Activated naive CD8-positive, alpha-beta T cell treated with anti-CD3 and anti-CD28 coated beads for 36 hours (primary cell): ENCODE data around the gene AP1AR. TPM values are rescaled to one million over a fixed set of nuclear protein-coding genes. Genes with fewer than 3 reads are reported as not detected.

Source experiments
- DNase-seq: peaks from one replicate; pipeline ENCODE4 v3.0.0; 2021
- H3K27ac Mint-ChIP-seq: one replicate; pipeline ENCODE4 v1.8.0; 2022; ENCODE audit warnings: mild to moderate bottlenecking, moderate library complexity, mixed read lengths
- H3K27me3 Mint-ChIP-seq: one replicate; pipeline ENCODE4 v1.8.0; 2022; ENCODE audit warnings: mild to moderate bottlenecking, mixed read lengths
- H3K36me3 Mint-ChIP-seq: one replicate; pipeline ENCODE4 v1.8.0; 2021; ENCODE audit warnings: mild to moderate bottlenecking, mixed read lengths
- H3K4me1 Mint-ChIP-seq: one replicate; pipeline ENCODE4 v1.8.0; 2021; ENCODE audit warnings: mixed read lengths
- H3K4me3 Mint-ChIP-seq: one replicate; pipeline ENCODE4 v1.8.0; 2022; ENCODE audit warnings: mild to moderate bottlenecking, moderate library complexity, mixed read lengths
- H3K9me3 Mint-ChIP-seq: one replicate; pipeline ENCODE4 v1.8.0; 2022; ENCODE audit warnings: mixed read lengths
- total RNA-seq, 2 experiments: library from RNA; stranded (reverse); gene quantifications; one replicate each; pipeline ENCODE4 v1.2.3, GENCODE V29; 2021

The AP1AR gene, protein sequence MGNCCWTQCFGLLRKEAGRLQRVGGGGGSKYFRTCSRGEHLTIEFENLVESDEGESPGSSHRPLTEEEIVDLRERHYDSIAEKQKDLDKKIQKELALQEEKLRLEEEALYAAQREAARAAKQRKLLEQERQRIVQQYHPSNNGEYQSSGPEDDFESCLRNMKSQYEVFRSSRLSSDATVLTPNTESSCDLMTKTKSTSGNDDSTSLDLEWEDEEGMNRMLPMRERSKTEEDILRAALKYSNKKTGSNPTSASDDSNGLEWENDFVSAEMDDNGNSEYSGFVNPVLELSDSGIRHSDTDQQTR
- total RNA-seq: 10 to 100 TPM; 19.1 to 22.4 TPM

DNA sequence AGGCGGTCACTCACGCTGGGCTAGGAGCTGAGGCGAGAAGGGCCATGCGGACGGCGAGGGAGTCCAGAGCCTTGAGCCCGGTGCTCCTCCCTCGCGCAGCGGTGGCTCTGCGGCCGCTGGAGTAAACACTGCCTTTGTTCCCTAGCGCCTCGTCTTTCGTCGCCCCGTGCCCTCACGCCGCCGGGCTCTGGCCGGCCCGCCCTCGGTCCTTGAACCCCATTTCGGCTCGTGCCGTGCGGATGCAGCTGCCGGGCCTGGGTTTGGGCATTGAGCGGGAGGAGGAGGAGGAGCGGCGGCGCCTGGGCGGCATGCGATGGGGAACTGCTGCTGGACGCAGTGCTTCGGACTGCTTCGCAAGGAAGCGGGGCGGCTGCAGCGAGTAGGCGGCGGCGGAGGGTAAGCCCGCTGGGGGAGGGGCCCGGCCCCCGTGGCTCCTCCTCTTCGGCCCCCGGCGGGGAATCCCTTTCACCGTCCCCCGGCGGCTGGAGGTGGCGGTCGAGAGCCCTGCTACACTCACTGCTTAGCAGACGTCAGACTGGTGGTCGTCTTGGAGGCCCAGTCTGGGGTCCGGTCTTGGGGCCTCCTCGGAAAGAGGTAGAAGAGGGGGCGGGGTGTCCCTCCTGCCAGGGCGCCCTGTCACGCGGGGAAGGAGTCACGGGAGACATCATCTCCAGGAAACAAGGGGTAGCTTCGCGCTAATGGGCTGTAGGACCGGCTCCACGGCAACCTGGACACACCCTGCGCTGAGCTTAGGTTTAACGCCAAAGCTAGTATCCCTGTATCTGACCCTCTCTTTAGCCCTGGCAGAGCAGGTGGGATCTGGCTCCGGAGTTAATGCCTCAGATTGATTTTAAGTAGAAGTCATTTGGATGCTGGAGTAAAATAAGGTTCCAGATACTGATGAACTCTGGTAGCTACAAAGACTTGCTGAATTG lies at the start of gene AP1AR:
Gene AP1AR, plus strand, starts transcription at position 9 of the 935 bp plus-strand sequence. Its CDS starts 305 bp downstream, at position 314.
- no peaks in the 10 kb centered on the region for H3K27me3 Mint-ChIP-seq
- peak within 1 kb of the TSS; percentile 92 for H3K4me3 Mint-ChIP-seq
- DNase-seq: peak; percentile 87
- H3K27ac Mint-ChIP-seq: peak within 1 kb of the TSS; percentile 95
- peaks cover 31% of the 10 kb centered on the region for H3K4me1 Mint-ChIP-seq
- H3K9me3 Mint-ChIP-seq: no peaks in the 10 kb centered on the region
- no peaks in the 10 kb centered on the region for H3K36me3 Mint-ChIP-seq

DNA sequence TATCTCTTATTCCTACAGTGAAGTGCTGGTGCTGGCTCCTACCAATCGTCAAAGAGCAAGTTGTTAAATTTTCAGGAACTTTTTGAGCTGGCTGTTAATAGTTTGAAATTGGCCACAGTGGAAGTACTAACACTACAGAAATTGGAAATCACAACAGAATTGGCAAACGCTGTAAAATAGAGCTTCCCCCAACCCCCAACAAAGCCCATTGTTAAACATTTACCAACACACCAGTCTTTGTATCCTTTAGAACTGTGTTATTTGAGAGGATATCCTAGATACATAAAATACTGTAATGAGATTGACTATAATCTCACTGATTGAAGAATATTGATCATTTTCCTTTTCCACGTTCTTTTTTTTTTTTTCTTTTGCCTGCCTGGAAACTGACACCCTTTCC lies 49.0 kb upstream of the AP1AR start:
- no peak overlapping the region for H3K4me3 Mint-ChIP-seq

DNA sequence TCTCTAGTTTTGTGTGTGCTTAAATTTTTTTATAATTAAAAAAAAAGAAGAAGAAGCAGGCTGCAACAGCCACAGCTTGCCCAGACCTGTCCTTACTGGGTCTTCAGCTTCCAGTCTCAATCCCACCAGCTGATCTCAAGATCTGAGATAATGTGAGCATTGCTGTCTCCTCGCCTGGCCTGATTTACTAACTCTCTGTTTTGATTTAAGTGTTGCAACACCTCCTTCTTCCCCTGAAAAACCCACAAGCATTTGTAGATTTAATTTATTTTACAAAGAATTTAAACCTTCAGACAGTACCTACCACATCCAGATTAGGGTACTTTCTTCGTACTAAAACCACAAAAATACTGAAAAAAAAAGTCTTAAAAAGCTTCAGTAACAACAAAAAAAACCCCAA lies 48.3 kb upstream of the AP1AR start:
- DNase-seq: no peak
- H3K4me1 Mint-ChIP-seq: peaks cover 44% of the 10 kb centered on the region
- peaks cover 5% of the 10 kb centered on the region for H3K9me3 Mint-ChIP-seq
- H3K27ac Mint-ChIP-seq: peak overlapping the region; percentile 45
- no peak overlapping the region for H3K4me3 Mint-ChIP-seq
- peaks cover 48% of the 10 kb centered on the region for H3K36me3 Mint-ChIP-seq
- no peaks in the 10 kb centered on the region for H3K27me3 Mint-ChIP-seq

More for the DNA sequence above, 49.0 kb upstream of the AP1AR start:
- Mint-ChIP-seq H3K36me3 (peaks cover 47% of the 10 kb centered on the region), H3K27me3 (no peaks in the 10 kb centered on the region), H3K4me1 (peaks cover 46% of the 10 kb centered on the region), H3K27ac (no peak overlapping the region), H3K9me3 (peaks cover 6% of the 10 kb centered on the region)
- DNase-seq: no peak

GRCh38 chr4:112184438-112184837 lies 47.1 kb upstream of the AP1AR start:
- Mint-ChIP-seq H3K36me3 (peaks cover 40% of the 10 kb centered on the region), H3K9me3 (no peaks in the 10 kb centered on the region), H3K27ac (no peak overlapping the region), H3K4me1 (peaks cover 37% of the 10 kb centered on the region), H3K27me3 (no peaks in the 10 kb centered on the region), H3K4me3 (no peak overlapping the region)
- DNase-seq: no peak

GRCh38 chr4:112185334-112185733 lies 46.3 kb upstream of the AP1AR start:
- Mint-ChIP-seq H3K4me3 (no peak overlapping the region), H3K36me3 (peaks cover 45% of the 10 kb centered on the region), H3K27ac (no peak overlapping the region), H3K9me3 (no peaks in the 10 kb centered on the region), H3K27me3 (no peaks in the 10 kb centered on the region), H3K4me1 (peaks cover 36% of the 10 kb centered on the region)
- no peak for DNase-seq

DNA sequence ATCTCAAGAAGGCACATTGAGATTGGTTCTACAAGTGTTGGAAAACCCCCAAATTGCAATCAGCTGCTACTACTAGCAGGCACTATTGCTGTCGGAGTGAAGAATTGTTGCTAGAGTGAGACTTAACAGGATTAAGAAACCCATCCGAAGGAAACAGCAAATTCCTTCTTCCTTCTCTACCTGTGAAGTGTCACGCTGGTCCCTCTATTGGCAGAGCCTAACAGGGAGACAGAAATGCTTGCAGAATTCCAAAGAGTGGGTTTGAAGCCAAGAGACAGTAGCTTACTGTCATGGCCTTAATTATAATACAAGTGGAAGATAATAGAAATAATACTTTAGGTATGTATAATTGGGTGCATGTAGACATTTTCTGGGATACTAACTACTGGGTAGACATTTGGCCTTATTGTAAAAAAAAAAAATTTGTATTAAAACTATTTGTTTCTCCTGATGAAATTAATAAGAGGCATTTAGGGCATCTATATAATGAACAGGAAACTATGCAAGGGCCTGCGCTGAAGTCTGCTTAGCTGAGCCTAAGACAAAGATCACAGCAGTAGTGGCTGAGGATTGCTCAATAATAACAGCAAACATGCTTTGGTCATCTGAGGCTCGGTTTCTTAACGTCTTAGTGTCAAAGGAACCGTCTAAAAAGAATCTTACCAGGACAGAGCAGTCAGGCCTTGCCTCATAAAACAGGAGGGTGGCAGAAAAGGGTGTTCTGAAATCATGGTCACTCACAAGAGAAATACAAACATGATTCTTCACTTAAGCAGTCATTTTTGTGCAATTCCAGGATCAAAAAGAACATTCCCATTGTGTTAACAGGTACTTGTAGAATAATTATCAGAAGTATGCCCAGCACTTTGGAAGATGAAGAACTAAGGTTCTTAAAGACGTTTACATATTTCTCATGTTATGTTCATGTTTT lies 45.6 kb upstream of the AP1AR start:
- Mint-ChIP-seq H3K4me3 (no peak overlapping the region), H3K27me3 (no peaks in the 10 kb centered on the region), H3K36me3 (peaks cover 44% of the 10 kb centered on the region), H3K4me1 (peaks cover 32% of the 10 kb centered on the region), H3K27ac (no peak overlapping the region), H3K9me3 (no peaks in the 10 kb centered on the region)
- no peak for DNase-seq

DNA sequence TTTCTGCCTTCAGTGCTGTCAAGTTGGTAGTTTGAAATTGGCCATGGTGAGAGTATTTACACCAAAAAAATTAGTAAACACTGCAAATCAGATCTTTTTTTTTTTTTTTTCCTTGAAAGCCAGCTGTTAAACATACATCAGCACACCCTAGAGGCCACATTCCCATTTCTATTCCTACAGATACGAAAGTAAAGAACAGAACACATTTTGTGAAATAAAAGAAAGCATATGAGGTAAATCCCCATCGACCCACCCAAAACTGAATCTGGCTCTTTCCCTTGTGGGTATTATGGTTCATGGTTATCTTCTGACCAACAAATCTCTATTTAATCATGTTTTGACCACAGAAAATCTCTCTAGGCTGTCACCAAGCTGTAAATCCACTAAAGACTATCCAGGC lies 41.8 kb upstream of the AP1AR start:
- H3K9me3 Mint-ChIP-seq: no peaks in the 10 kb centered on the region
- no peaks in the 10 kb centered on the region for H3K27me3 Mint-ChIP-seq
- H3K4me3 Mint-ChIP-seq: no peak overlapping the region
- H3K4me1 Mint-ChIP-seq: peaks cover 7% of the 10 kb centered on the region
- H3K27ac Mint-ChIP-seq: no peak overlapping the region
- no peak for DNase-seq
- H3K36me3 Mint-ChIP-seq: peaks cover 26% of the 10 kb centered on the region

GRCh38 chr4:112190684-112191083 lies 40.9 kb upstream of the AP1AR start:
- H3K4me1 Mint-ChIP-seq: peaks cover 1% of the 10 kb centered on the region
- no peak overlapping the region for H3K27ac Mint-ChIP-seq
- no peaks in the 10 kb centered on the region for H3K27me3 Mint-ChIP-seq
- H3K4me3 Mint-ChIP-seq: no peak overlapping the region
- H3K36me3 Mint-ChIP-seq: peaks cover 28% of the 10 kb centered on the region
- H3K9me3 Mint-ChIP-seq: no peaks in the 10 kb centered on the region
- DNase-seq: no peak

GRCh38 chr4:112196461-112196860 lies 35.1 kb upstream of the AP1AR start:
- no peaks in the 10 kb centered on the region for H3K9me3 Mint-ChIP-seq
- no peak overlapping the region for H3K4me3 Mint-ChIP-seq
- H3K36me3 Mint-ChIP-seq: peaks cover 3% of the 10 kb centered on the region
- no peaks in the 10 kb centered on the region for H3K27me3 Mint-ChIP-seq
- H3K4me1 Mint-ChIP-seq: peaks cover 19% of the 10 kb centered on the region
- DNase-seq: no peak
- no peak overlapping the region for H3K27ac Mint-ChIP-seq

- no peaks in the 10 kb centered on the region for H3K9me3 Mint-ChIP-seq
- H3K4me1 Mint-ChIP-seq: peaks cover 25% of the 10 kb centered on the region
- peaks cover 3% of the 10 kb centered on the region for H3K36me3 Mint-ChIP-seq
- no peaks in the 10 kb centered on the region for H3K27me3 Mint-ChIP-seq
- DNase-seq: no peak
- no peak overlapping the region for H3K4me3 Mint-ChIP-seq
- peak overlapping the region; percentile 10 for H3K27ac Mint-ChIP-seq
Observed at GRCh38 chr4:112199041-112199440, 32.5 kb upstream of the AP1AR start.

DNA sequence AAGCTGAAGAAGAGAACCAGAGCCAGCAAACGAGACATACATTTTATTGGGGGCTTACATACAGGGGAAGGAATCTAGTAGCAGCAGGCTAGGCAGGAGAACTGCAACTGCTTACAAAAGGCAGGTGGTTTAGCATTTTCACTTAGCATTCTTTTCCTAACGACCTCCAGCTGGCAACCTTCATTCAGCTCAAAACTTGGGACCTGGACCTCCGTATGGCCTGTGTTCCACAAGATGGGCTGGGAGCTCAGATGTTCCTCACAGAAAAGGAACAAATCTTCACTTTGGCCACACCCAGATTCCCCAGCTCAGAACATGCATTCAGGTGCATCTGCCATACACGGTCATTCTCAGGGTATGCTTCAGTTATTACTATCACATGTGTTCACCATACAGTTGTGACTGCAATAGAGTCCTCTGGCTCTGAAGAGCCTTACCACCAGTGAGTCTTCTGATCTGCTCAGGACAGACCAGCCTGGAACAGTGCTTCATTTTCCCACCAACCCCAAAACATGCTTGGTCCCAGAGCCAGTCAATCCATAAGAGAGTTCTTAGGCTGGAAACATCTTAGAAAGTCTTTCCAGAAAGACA lies 29.6 kb upstream of the AP1AR start:
- H3K27me3 Mint-ChIP-seq: peaks cover 4% of the 10 kb centered on the region

DNA sequence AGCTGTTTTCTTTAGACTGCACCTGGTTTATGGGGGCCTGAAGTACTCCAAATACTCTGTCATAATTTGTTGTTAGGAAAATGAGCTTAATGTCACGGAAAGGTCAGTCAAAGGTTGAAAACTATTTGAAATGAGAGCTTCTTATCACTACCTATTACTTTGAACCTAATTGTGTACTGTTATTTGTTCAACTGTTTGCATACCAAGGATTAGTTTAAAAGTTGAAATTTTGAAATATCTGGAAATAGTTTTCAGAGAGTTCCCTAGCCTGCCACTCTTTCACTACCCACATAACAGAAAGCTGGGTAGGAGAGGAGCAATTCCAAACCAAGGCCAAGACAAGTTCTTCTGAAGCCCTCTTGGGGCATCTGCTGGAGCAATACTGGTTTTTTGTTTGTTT lies 28.0 kb upstream of the AP1AR start:
- Mint-ChIP-seq H3K27ac (no peak overlapping the region), H3K9me3 (no peaks in the 10 kb centered on the region), H3K4me1 (peaks cover 25% of the 10 kb centered on the region), H3K36me3 (no peaks in the 10 kb centered on the region), H3K27me3 (peaks cover 8% of the 10 kb centered on the region), H3K4me3 (no peak overlapping the region)
- no peak for DNase-seq

More for the DNA sequence above, 29.6 kb upstream of the AP1AR start:
- no peak for DNase-seq
- no peak overlapping the region for H3K4me3 Mint-ChIP-seq
- H3K9me3 Mint-ChIP-seq: no peaks in the 10 kb centered on the region
- H3K36me3 Mint-ChIP-seq: no peaks in the 10 kb centered on the region
- peaks cover 25% of the 10 kb centered on the region for H3K4me1 Mint-ChIP-seq
- H3K27ac Mint-ChIP-seq: no peak overlapping the region

DNA sequence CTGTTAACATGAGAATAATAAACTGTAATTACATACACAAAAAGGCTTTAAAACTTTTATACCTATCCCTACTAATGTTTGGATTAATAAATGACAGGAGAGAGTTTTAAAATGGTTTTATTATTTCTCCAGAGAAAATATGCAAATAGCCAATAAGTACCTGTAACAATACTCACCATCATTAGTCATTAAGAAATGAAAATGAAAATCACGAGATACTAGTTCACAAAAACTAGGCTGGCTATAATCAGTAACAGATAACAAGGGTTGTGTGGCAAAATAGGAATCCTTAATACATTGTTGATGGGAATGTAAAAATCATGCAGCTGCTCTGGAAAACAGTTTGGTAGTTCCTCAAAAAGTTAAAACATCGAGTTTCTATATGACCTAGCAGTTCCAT lies 25.2 kb upstream of the AP1AR start:
- no peak for DNase-seq
- Mint-ChIP-seq H3K4me1 (peaks cover 6% of the 10 kb centered on the region), H3K27me3 (peaks cover 8% of the 10 kb centered on the region), H3K9me3 (no peaks in the 10 kb centered on the region), H3K36me3 (no peaks in the 10 kb centered on the region), H3K27ac (no peak overlapping the region), H3K4me3 (no peak overlapping the region)
